Measurements from ENCODE around the gene MAST3. TPM values are rescaled to one million over a fixed set of nuclear protein-coding genes. Genes with fewer than 3 reads are reported as not detected.

MAST3 gene
- total and polyA plus RNA-seq, 2 of the 8 experiments (the other 6 are each of a cell fraction or from before 2014, with no cell fraction given), result 3.4 to 9.0 TPM

DNA sequence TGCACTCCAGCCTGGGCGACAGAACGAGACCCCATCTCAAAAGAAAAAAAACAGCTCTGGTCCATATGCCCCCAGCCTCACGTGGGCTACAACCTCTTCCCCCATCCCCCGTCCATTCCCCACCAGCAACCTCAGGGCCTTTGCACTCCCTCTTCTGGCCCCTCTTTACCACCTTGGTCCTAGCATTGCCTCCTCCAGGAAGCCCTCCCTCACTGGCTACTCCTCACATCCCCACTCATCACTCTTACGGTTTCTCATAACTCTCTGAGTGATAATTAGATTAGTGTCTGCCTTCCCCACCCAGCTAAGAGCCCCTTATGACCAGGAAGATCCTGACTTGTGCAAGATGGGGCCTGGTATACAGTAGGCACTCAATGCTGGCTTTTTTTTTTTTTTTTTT lies 41.6 kb upstream of the MAST3 start (continued):
- TF ChIP-seq, protein P1, sequence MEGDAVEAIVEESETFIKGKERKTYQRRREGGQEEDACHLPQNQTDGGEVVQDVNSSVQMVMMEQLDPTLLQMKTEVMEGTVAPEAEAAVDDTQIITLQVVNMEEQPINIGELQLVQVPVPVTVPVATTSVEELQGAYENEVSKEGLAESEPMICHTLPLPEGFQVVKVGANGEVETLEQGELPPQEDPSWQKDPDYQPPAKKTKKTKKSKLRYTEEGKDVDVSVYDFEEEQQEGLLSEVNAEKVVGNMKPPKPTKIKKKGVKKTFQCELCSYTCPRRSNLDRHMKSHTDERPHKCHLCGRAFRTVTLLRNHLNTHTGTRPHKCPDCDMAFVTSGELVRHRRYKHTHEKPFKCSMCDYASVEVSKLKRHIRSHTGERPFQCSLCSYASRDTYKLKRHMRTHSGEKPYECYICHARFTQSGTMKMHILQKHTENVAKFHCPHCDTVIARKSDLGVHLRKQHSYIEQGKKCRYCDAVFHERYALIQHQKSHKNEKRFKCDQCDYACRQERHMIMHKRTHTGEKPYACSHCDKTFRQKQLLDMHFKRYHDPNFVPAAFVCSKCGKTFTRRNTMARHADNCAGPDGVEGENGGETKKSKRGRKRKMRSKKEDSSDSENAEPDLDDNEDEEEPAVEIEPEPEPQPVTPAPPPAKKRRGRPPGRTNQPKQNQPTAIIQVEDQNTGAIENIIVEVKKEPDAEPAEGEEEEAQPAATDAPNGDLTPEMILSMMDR (IDR thresholded peaks at IDR 0.05; ENCODE audit: control extremely low read depth in 1 of 3, insufficient read depth in 1 of 3, low read depth in 1 of 3, low read length in 3 of 3), result no peak
- no peak for TF ChIP-seq SIN3A (conservative IDR thresholded peaks at IDR 0.05 in 1 of 2, IDR thresholded peaks at IDR 0.05 in 1 of 2; ENCODE audit: low read depth in 1 of 2, low read length in 2 of 2)

Measured in H1 (cell line).